ENCODE results near the gene SLC7A9. TPM values are rescaled to one million over a fixed set of nuclear protein-coding genes. Genes with fewer than 3 reads are reported as not detected.

SLC7A9 gene
- polyA plus RNA-seq, 1 of the 3 experiments (the other 2 are of a cell fraction) = not detected

- no peak overlapping the region for H3K4me3 ChIP-seq (ENCODE audit: low read depth in 2 of 2, low read length in 1 of 2)
- TF ChIP-seq NFIC (IDR thresholded peaks at IDR 0.05; ENCODE audit: borderline replicate concordance) (no peak), USF1 (IDR thresholded peaks at IDR 0.05; ENCODE audit: borderline replicate concordance, low read depth) (no peak), RXRA (IDR thresholded peaks at IDR 0.05; ENCODE audit: borderline replicate concordance, low read depth) (no peak), SMC3 (IDR thresholded peaks at IDR 0.05; ENCODE audit: low read depth, low read length) (no peak), FOXM1 (IDR thresholded peaks at IDR 0.05; ENCODE audit: low read depth) (no peak), NRF1 (IDR thresholded peaks at IDR 0.05; ENCODE audit: low read depth, low read length) (no peak), TAF1 (IDR thresholded peaks at IDR 0.05; ENCODE audit: borderline replicate concordance, low read depth, low read length) (no peak), PBX3 (IDR thresholded peaks at IDR 0.05) (no peak), CTCF (IDR thresholded peaks at IDR 0.05) (no peak)
- WGBS (ENCODE audit: low lambda C conversion rate) = 69% methylated on average over 4 of the region's 4 CpGs
- no peaks in the 10 kb centered on the region for H4K20me1 ChIP-seq (ENCODE audit: insufficient read depth)
- H3K9me2 ChIP-seq = no peaks in the 10 kb centered on the region
- no peaks in the 10 kb centered on the region for H3K36me3 ChIP-seq (replicated peaks in 1 of 2; ENCODE audit: control insufficient read depth in 1 of 2, insufficient read depth in 2 of 2, low read length in 1 of 2)
- H3K9ac ChIP-seq = no peak overlapping the region
- H3K27ac ChIP-seq (ENCODE audit: low read depth in 2 of 2, low read length in 1 of 2) = no peak overlapping the region
- H3K9me3 ChIP-seq = no peaks in the 10 kb centered on the region
- H3K27me3 ChIP-seq (ENCODE audit: insufficient read depth) = no peaks in the 10 kb centered on the region; the same call in 1 of the 2 replicates
- DNase-seq = no peak
- no peak overlapping the region for H2AFZ ChIP-seq (ENCODE audit: low read depth)
- ChIA-PET POLR2A (no interaction called here), CTCF (no interaction called here)
- no peaks in the 10 kb centered on the region for H3K4me1 ChIP-seq (ENCODE audit: control insufficient read depth in 1 of 2, insufficient read depth in 2 of 2, low read depth in 1 of 2, low read length in 1 of 2)
- no peaks in the 10 kb centered on the region for H3K79me2 ChIP-seq (ENCODE audit: insufficient read depth)
- no peak overlapping the region for H3K4me2 ChIP-seq
- no peaks in the 10 kb centered on the region for H3F3A ChIP-seq (replicated peaks; ENCODE audit: insufficient read depth)
Measured at GRCh38 chr19:32800754-32801153, 68.8 kb downstream of the SLC7A9 start.

GRCh38 chr19:32800191-32800590 is 69.4 kb downstream of the SLC7A9 start:
- Histone ChIP-seq H3K27me3 (ENCODE audit: insufficient read depth) (no peaks in the 10 kb centered on the region; the same call in 1 of the 2 replicates), H3F3A (replicated peaks; ENCODE audit: insufficient read depth) (no peaks in the 10 kb centered on the region), H2AFZ (ENCODE audit: low read depth) (no peak overlapping the region), H3K36me3 (replicated peaks in 1 of 2; ENCODE audit: control insufficient read depth in 1 of 2, insufficient read depth in 2 of 2, low read length in 1 of 2) (no peaks in the 10 kb centered on the region), H3K9me3 (no peaks in the 10 kb centered on the region), H3K27ac (ENCODE audit: low read depth in 2 of 2, low read length in 1 of 2) (no peak overlapping the region), H3K4me3 (ENCODE audit: low read depth in 2 of 2, low read length in 1 of 2) (no peak overlapping the region), H3K79me2 (ENCODE audit: insufficient read depth) (no peaks in the 10 kb centered on the region), H3K4me2 (no peak overlapping the region), H3K4me1 (ENCODE audit: control insufficient read depth in 1 of 2, insufficient read depth in 2 of 2, low read depth in 1 of 2, low read length in 1 of 2) (no peaks in the 10 kb centered on the region), H4K20me1 (ENCODE audit: insufficient read depth) (no peaks in the 10 kb centered on the region), H3K9me2 (no peaks in the 10 kb centered on the region), H3K9ac (no peak overlapping the region)
- TF ChIP-seq MAX (IDR thresholded peaks at IDR 0.05; ENCODE audit: low read depth) = no peak
- no peak for TF ChIP-seq ZBTB33 (IDR thresholded peaks at IDR 0.05; ENCODE audit: borderline replicate concordance, low read depth)
- no peak for TF ChIP-seq TEAD4 (IDR thresholded peaks at IDR 0.05; ENCODE audit: borderline replicate concordance, insufficient read depth)
- no peak for TF ChIP-seq EP300 (IDR thresholded peaks at IDR 0.05; ENCODE audit: borderline replicate concordance in 1 of 2, low read depth in 1 of 2, low read length in 1 of 2)
- TF ChIP-seq GATA2 (CRISPR knock-in tag; IDR thresholded peaks at IDR 0.05) = no peak
- no peak for TF ChIP-seq USF1 (IDR thresholded peaks at IDR 0.05; ENCODE audit: borderline replicate concordance, low read depth)
- no peak for TF ChIP-seq TCF12 (IDR thresholded peaks at IDR 0.05)
- TF ChIP-seq RAD21 (IDR thresholded peaks at IDR 0.05; ENCODE audit: low read length) = no peak
- no peak for TF ChIP-seq FOXM1 (IDR thresholded peaks at IDR 0.05; ENCODE audit: low read depth)
- no peak for TF ChIP-seq SIN3A (IDR thresholded peaks at IDR 0.05; ENCODE audit: borderline replicate concordance, low read depth, low read length)
- TF ChIP-seq JUND (IDR thresholded peaks at IDR 0.05) = no peak
- no peak for TF ChIP-seq EZH2phosphoT487 (IDR thresholded peaks at IDR 0.05; ENCODE audit: borderline replicate concordance, low read depth)
- TF ChIP-seq GABPA (IDR thresholded peaks at IDR 0.05; ENCODE audit: low read depth) = no peak
- TF ChIP-seq FOSL2 (IDR thresholded peaks at IDR 0.05; ENCODE audit: borderline replicate concordance, low read depth) = no peak
- TF ChIP-seq YY1 (IDR thresholded peaks at IDR 0.05; ENCODE audit: low read depth) = no peak
- POLR2A ChIA-PET = no interaction called here
- DNase-seq = no peak
- CTCF ChIA-PET = no interaction called here

Data from SK-N-SH (cell line).